Cortex of kidney (tissue), 1 donor: Measurements from ENCODE around the gene RPS6KC1.
"Not testable (repeated sequence)": the region's sequence is repeated elsewhere in the genome, so short reads cannot be mapped to it uniquely, and the experiment has no call there.

Experiments
- DNase-seq: peaks from one replicate; lab custom pipeline; 2025; lab: John Stamatoyannopoulos, UW

Gene RPS6KC1

DNA sequence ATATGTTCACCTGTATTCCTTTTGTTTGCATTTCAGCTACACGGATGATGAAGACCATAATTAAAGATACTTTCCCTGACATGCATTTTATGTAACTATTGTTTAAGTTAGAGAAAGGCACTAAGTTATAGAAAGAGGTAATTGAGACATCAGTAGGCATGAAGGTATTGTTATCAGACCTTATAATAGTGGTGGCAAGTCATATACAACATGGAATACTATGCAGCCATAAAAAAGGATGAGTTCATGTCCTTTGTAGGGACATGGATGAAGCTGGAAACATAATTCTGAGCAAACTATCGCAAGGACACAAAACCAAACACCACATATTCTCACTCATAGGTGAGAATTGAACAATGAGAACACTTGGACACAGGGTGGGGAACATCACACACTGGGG lies 109.4 kb downstream of the RPS6KC1 start:
- not testable (repeated sequence) for DNase-seq

GRCh38 chr1:213162338-213162737 lies 111.3 kb downstream of the RPS6KC1 start:
- DNase-seq = no peak

- DNase-seq = no peak
These were observed 111.8 kb downstream of the RPS6KC1 start for GRCh38 chr1:213162862-213163261.

- no peak for DNase-seq
These were observed 112.3 kb downstream of the RPS6KC1 start for GRCh38 chr1:213163278-213163711.

- no peak for DNase-seq
These were observed 113.5 kb downstream of the RPS6KC1 start for GRCh38 chr1:213164561-213164960.

DNA sequence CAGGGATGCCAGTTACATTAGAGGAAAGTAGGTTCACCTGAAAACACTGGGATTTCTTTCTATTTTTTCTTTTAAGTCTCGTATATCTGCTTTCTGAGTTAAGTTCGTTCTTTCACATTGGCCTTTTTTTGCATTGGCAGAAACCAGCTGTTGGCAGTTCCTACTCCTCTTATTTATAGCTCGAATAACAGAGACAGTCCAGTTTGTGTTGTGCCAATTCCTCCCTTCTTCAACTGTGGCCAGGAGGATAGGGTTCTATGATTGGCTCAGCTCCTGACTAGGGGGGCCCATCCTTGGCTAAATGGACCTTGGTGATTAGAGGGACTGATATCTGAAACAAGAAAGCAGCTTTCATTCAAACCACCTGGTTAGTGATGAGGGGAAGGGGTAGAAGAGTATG lies 115.8 kb downstream of the RPS6KC1 start:
- DNase-seq = no peak

- DNase-seq = no peak
These were observed 120.7 kb downstream of the RPS6KC1 start for GRCh38 chr1:213171711-213172110.

GRCh38 chr1:213176341-213176740 lies 125.3 kb downstream of the RPS6KC1 start:
- no peak for DNase-seq

DNA sequence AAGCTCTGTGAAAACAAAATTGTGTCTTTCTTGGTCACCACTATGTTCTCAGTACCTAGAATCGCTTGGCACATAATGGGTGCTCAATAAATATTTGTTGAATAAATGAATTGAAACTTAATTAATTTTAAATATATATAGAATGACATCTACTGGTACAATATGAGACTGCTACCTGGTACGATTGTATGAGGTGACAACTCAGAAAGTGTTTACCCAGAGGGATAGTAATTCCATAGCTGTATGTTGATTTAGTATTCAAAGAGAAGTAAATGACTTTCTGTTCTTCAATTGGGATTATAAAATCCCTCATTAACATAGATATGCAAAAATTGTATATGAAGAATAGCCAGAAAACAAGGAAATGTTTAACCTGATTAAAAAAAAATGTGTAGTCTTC lies 128.7 kb downstream of the RPS6KC1 start:
- DNase-seq = no peak

- no peak for DNase-seq
These were observed 129.8 kb downstream of the RPS6KC1 start for GRCh38 chr1:213180833-213181232.

DNA sequence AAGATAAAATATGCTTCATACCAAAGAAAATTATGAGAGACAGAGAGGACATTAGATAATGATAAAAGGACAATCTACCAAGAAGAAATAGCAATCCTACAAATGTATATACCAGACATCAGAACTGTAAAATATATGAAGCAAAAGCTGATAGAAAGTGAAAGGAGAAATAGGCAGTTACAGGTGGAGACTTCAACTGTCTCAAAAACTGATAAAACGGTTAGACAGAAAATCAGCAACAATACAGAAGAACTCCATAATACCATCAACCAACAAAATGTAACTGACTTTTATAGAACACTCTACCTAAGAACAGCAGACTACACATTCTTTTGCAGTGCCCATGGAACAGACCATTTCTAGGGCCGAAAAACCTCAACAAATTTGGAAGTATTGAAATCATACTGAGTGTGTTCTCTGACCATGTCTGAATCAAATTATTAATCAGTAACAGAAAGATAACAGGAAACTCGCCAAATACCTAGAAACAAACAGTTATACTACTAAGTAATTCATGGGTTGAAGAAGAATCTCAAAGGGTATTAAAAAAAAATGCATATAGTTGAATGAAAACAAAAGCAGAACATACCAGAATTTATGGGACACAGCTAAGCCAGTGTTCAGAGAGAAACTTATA lies 132.1 kb downstream of the RPS6KC1 start:
- DNase-seq = no peak

DNA sequence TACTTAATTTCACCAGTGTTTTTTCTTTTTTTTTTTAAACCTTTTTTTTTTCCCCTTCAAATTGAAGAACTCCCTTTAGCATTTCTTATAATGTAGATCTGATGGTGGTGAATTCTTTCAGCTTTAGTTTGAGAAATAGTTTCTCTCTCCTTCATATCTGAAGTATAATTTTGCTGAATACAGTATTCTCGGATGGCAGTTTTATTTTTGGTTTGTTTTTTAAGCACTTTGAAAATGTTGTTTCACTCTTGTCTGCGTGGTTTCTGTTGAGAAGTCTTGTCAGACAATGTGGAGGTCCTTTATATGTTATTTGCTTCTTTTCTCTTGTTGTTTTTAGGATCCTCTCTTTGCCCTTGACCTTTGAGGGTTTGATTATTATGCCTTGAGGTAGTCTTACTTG lies 135.1 kb downstream of the RPS6KC1 start:
- no peak for DNase-seq

- no peak for DNase-seq
These were observed 141.0 kb downstream of the RPS6KC1 start for GRCh38 chr1:213192026-213192425.

GRCh38 chr1:213194383-213194782 lies 143.3 kb downstream of the RPS6KC1 start:
- DNase-seq = no peak

DNA sequence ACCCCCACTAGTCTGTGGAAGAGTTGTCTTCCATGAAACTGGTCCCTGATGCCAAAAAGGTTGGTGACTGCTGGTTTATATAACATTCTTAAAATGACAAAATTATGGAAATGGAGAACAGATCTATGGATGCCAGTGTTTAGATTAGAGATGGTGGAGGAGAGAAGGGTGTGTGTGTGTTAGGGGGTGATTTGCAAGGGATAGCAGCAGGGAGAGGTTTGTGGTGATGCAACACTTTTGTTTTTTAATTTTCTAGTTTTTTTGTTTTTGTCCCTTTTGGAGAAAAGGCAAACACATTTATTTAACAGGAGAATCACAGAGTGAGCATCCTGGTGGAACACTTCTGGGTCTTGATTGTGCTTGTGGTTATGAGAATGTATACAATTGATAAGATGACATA lies 143.8 kb downstream of the RPS6KC1 start:
- DNase-seq = no peak

- not testable (repeated sequence) for DNase-seq
These were observed 145.4 kb downstream of the RPS6KC1 start for GRCh38 chr1:213196328-213197054.

GRCh38 chr1:213200630-213201029 lies 149.6 kb downstream of the RPS6KC1 start:
- DNase-seq = no peak

- no peak for DNase-seq
These were observed 150.5 kb downstream of the RPS6KC1 start for GRCh38 chr1:213201380-213202155.

- DNase-seq = no peak
These were observed 160.2 kb downstream of the RPS6KC1 start for GRCh38 chr1:213211201-213211600.

DNA sequence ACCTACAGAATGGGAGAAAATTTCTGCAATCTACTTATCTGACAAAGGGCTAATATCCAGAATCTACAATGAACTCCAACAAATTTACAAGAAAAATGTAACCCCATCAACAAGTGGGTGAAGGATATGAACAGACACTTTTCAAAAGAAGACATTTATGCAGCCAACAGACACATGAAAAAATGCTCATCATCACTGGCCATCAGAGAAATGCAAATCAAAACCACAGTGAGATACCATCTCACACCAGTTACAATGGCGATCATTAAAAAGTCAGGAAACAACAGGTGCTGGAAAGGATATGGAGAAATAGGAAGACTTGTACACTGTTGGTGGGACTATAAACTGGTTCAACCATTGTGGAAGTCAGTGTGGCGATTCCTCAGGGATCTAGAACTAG lies 168.0 kb downstream of the RPS6KC1 start:
- DNase-seq = not testable (repeated sequence)

DNA sequence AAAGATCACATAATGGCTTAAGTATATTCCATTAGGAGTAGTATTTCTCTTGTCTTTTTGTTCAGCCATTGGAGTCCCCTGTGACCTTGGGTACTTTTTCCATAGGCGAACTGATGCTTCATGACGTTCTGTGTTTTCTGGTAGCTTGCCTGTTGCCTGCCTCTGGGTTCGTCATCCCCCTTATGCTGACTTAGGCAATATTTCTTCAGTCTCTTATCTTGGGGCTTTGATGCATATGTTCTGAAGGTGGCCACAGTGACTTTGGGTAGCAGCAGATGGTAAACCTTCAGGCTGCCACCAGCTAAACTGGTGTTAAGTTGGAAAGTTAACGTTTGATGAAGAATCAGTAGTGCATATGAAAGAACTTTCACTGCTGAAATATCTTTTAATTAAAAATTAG lies 170.2 kb downstream of the RPS6KC1 start:
- no peak for DNase-seq

DNA sequence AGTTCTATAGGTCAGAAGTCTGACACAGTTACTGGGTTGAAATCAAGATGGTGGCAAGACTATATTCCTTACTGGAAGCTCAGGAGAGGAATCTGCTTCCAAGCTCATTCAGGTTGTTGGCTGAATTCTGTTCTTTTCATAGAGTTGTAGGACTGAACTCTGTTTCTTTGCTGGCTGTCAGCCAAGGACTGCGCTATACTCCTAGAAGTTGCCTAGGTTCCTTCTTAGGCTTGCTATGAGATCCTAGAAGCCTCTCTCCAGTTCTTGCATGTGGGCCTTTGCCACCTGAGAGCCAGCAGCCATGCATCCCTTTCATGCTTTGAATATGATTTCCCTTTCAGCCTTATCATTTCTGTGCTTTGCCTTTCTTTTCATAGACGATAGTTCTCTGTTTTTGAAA lies 176.4 kb downstream of the RPS6KC1 start:
- DNase-seq = no peak

DNA sequence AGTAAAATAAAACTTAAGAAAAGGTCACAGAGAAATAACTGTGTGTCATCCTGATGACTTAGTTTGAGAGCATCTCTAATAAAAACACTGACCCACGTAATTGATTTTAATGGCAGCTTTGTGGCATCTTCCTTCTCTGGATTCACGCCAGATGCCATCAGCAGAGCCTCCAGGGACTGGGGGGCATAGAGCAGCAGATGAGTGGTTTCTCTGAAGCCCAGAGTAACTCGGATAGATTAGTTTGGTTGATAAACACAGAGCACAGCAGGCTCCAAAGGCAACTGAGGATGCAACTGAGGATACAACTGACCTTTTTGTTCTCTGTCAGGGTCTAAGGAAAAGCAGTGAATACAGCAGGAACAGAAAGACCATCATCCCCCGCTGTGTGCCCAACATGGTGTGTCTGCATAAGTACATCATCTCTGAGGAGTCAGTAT lies 180.8 kb downstream of the RPS6KC1 start:
- no peak for DNase-seq
